SK-N-MC (cell line): ENCODE results near the gene MOV10L1.

Source experiments
- EZH2 ChIP-seq: fragments of 200-600 bp; sonication (generic); IDR thresholded peaks from one replicate; pipeline ENCODE4 v1.6.1; 2017; ENCODE audit warnings: antibody characterized with exemption
- POLR2AphosphoS5 ChIP-seq: IDR thresholded peaks from 2 replicates; pipeline ENCODE4 v1.6.1; 2012; ENCODE audit warnings: mild to moderate bottlenecking, low read depth, low read length, borderline replicate concordance

- TF ChIP-seq EZH2 (no peak), POLR2AphosphoS5 (no peak)
These were observed 90.3 kb downstream of the MOV10L1 start for GRCh38 chr22:50179937-50180726.
